ENCODE results near the gene EIPR1. TPM values are rescaled to one million over a fixed set of nuclear protein-coding genes. Genes with fewer than 3 reads are reported as not detected.

Gene EIPR1
- total RNA-seq, 1 experiment from 2014 or later = 27.8 TPM

- no peak for TF ChIP-seq CTCF (conservative IDR thresholded peaks at IDR 0.05)
- H3K79me1 ChIP-seq (ENCODE audit: insufficient read depth, low read depth, low read length, poor library complexity, severe bottlenecking) = peaks cover 4% of the 10 kb centered on the region
- peaks cover 2% of the 10 kb centered on the region; the same call in 1 of the 2 replicates for H3K79me2 ChIP-seq (ENCODE audit: insufficient read depth, low read length)
Observed at GRCh38 chr2:3319134-3319533, 58.5 kb downstream of the EIPR1 start.

More at GRCh38 chr2:3319134-3319533, 58.5 kb downstream of the EIPR1 start:
- Histone ChIP-seq H3K23ac (ENCODE audit: insufficient read length, low read depth, low read length) (no peak overlapping the region), H2AFZ (ENCODE audit: low read length) (no peak overlapping the region), H4K91ac (ENCODE audit: insufficient read length, low read depth, low read length) (no peak overlapping the region), H3K18ac (ENCODE audit: insufficient read length, low read depth, low read length) (no peak overlapping the region), H3K23me2 (ENCODE audit: insufficient read length, low read depth, low read length, poor library complexity, severe bottlenecking) (no peaks in the 10 kb centered on the region), H2AK5ac (ENCODE audit: insufficient read length, low read length) (no peak overlapping the region), H2BK15ac (ENCODE audit: low read depth, low read length) (no peak overlapping the region), H3K4ac (ENCODE audit: low read depth, low read length) (no peak overlapping the region), H2BK12ac (ENCODE audit: insufficient read length, low read depth, low read length) (no peak overlapping the region), H3K27me3 (ENCODE audit: insufficient read depth, low read length) (no peaks in the 10 kb centered on the region), H2BK120ac (ENCODE audit: low read depth, low read length, poor library complexity, severe bottlenecking) (no peak overlapping the region), H3K27ac (ENCODE audit: insufficient read length, low read depth, low read length) (no peak overlapping the region), H4K8ac (replicated peaks; ENCODE audit: insufficient read length, low read depth, low read length) (no peak overlapping the region), H4K20me1 (ENCODE audit: control insufficient read depth, insufficient read depth, insufficient read length) (no peaks in the 10 kb centered on the region), H2BK5ac (ENCODE audit: insufficient read length, low read length) (no peak overlapping the region), H3K14ac (ENCODE audit: insufficient read depth, low read length) (no peak overlapping the region), H3T11ph (ENCODE audit: low read length) (no peak overlapping the region), H3K4me1 (ENCODE audit: insufficient read depth, low read length) (0 out of 2 replicates have a peak, but pooled peaks cover 4% of the 10 kb centered on the region), H3K56ac (ENCODE audit: insufficient read length, low read depth, low read length) (no peak overlapping the region), H4K5ac (ENCODE audit: insufficient read length, low read depth, low read length) (no peak overlapping the region), H2BK20ac (ENCODE audit: low read depth, low read length, poor library complexity, severe bottlenecking) (no peak overlapping the region), H3K4me2 (ENCODE audit: insufficient read depth, insufficient read length, low read length) (no peak overlapping the region), H3K9ac (ENCODE audit: extremely low read depth, insufficient read length, low read length) (no peak overlapping the region), H3K9me3 (ENCODE audit: control insufficient read depth, low read depth, low read length) (no peaks in the 10 kb centered on the region)
- Mint-ChIP-seq H3K36me3 (ENCODE audit: insufficient read depth in 1 of 3, low read depth in 3 of 3) (peaks cover 6 to 25% (median 18%) of the 10 kb centered on the region in 3 experiments), H3K27ac (no peak overlapping the region; a peak in 1 of 7 replicates), H3K27me3 (ENCODE audit: low read depth) (no peaks in the 10 kb centered on the region), H3K4me3 (no peak overlapping the region), H3K9me3 (no peaks in the 10 kb centered on the region; a peak in 2 of 5 replicates), H3K4me1 (peaks cover 19 to 30% of the 10 kb centered on the region in 2 experiments)
- DNase-seq = no peak
- no CpG with 5 or more reads among the region's 13 CpGs for WGBS (ENCODE audit: extremely low coverage, insufficient read length, low lambda C conversion rate)
